ENCODE results near the gene HOXB8. TPM values are rescaled to one million over a fixed set of nuclear protein-coding genes. Genes with fewer than 3 reads are reported as not detected.

Gene HOXB8
- total and polyA plus RNA-seq, 2 donors (not counting 3 experiments of a cell fraction or from before 2014, with no cell fraction given) = 1.7 to 2.4 TPM

GRCh38 chr17:48586355-48587258 is 28.5 kb downstream of the HOXB8 start:
- ChIA-PET CTCF (interaction anchor here (0.9 to 2.3 kb wide), 10 partner anchors 31 to 371 kb away, joined by 3 to 22 read pairs (median 4); no protein-coding TSS in a partner anchor), POLR2A (no interaction called here)
- Histone ChIP-seq H3K4me3 (replicated peaks in 1 of 3; ENCODE audit: insufficient read depth in 1 of 3, low read depth in 1 of 3, low read length in 3 of 3) (peak overlapping the region; percentile 33 to 81 (median 61)), H3K27me3 (ENCODE audit: control insufficient read depth in 2 of 2, insufficient read depth in 2 of 2, low read length in 2 of 2) (no peaks in the 10 kb centered on the region), H2AFZ (ENCODE audit: low read depth, low read length) (peak overlapping the region; percentile 16), H3K79me2 (ENCODE audit: control insufficient read depth, insufficient read depth, low read length) (peaks cover 46% of the 10 kb centered on the region), H3K9me3 (replicated peaks; ENCODE audit: control insufficient read depth, insufficient read depth, low read length) (no peaks in the 10 kb centered on the region), H4K20me1 (replicated peaks; ENCODE audit: control insufficient read depth, extremely low read depth, insufficient read depth, low read length) (no peaks in the 10 kb centered on the region), H3K9me1 (replicated peaks; ENCODE audit: control insufficient read depth, extremely low read depth, insufficient read depth, low read length) (no peaks in the 10 kb centered on the region), H3K27ac (ENCODE audit: insufficient read depth, low read depth, low read length) (peak overlapping the region; percentile 22), H3K36me3 (ENCODE audit: control insufficient read depth in 2 of 2, extremely low read depth in 1 of 2, insufficient read depth in 2 of 2, low read length in 2 of 2) (peaks cover 0 to 8% of the 10 kb centered on the region in 2 experiments), H3K4me1 (ENCODE audit: control insufficient read depth, extremely low read depth, insufficient read depth, low read length) (peaks cover 48% of the 10 kb centered on the region), H3K4me2 (ENCODE audit: insufficient read depth, low read length) (peak overlapping the region; percentile 62), H3K9ac (replicated peaks; ENCODE audit: extremely low read depth, insufficient read depth, low read length) (peak overlapping the region; percentile 57)
- dilution Hi-C loops (cut with MboI; ENCODE audit: extremely low pct_ligation_motif_present, low sequenced_read_pairs) = no loop called here
- FAIRE-seq (no peak), DNase-seq (ENCODE audit: low read depth, low spot score) (peak; percentile 36)
- no TSS peak for BruUV-seq (replicated peaks)
- TF ChIP-seq POLR2AphosphoS5 (IDR thresholded peaks at IDR 0.05; ENCODE audit: insufficient read depth, low read depth, low read length) (no peak), GATA2 (IDR thresholded peaks at IDR 0.05; ENCODE audit: insufficient read depth, insufficient read length, low read depth, low read length) (no peak)
- intact Hi-C loops (cut with micrococcal nuclease) = no loop called here

DNA sequence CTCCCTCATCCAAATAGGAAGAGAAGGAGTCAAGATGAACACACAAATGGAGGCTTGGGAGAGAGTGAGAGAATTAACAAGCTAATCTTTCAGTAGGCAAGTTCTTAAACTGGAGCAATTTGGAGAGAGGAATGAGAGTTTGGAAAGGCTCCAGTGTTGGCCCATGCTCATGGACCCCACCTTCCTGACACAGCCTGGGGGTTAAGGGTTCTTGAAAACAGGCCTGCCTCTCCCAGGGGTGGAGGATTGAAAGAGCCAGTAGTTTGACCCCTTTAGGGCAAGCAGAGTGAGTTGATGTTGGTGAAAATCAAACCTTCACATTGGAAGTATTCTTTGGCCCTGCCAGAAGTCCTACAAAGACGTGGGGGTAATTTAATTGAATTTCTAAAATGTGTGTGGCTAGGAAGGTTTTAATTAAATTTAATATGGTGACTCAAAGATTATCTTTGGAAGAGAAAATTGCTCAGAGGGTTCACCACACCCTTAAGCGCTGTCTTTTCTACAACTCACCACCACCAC is 30.8 kb downstream of the HOXB8 start:
- Histone ChIP-seq H3K79me2 (ENCODE audit: control insufficient read depth, insufficient read depth, low read length) (peaks cover 67% of the 10 kb centered on the region), H3K4me2 (ENCODE audit: insufficient read depth, low read length) (no peak overlapping the region), H3K27ac (ENCODE audit: insufficient read depth, low read depth, low read length) (no peak overlapping the region), H3K4me1 (ENCODE audit: control insufficient read depth, extremely low read depth, insufficient read depth, low read length) (peaks cover 68% of the 10 kb centered on the region), H3K36me3 (ENCODE audit: control insufficient read depth in 2 of 2, extremely low read depth in 1 of 2, insufficient read depth in 2 of 2, low read length in 2 of 2) (no peaks in the 10 kb centered on the region), H4K20me1 (replicated peaks; ENCODE audit: control insufficient read depth, extremely low read depth, insufficient read depth, low read length) (no peaks in the 10 kb centered on the region), H3K27me3 (ENCODE audit: control insufficient read depth in 2 of 2, insufficient read depth in 2 of 2, low read length in 2 of 2) (no peaks in the 10 kb centered on the region), H2AFZ (ENCODE audit: low read depth, low read length) (no peak overlapping the region), H3K9me1 (replicated peaks; ENCODE audit: control insufficient read depth, extremely low read depth, insufficient read depth, low read length) (no peaks in the 10 kb centered on the region), H3K9ac (replicated peaks; ENCODE audit: extremely low read depth, insufficient read depth, low read length) (no peak overlapping the region), H3K9me3 (replicated peaks; ENCODE audit: control insufficient read depth, insufficient read depth, low read length) (no peaks in the 10 kb centered on the region), H3K4me3 (replicated peaks in 1 of 3; ENCODE audit: insufficient read depth in 1 of 3, low read depth in 1 of 3, low read length in 3 of 3) (no peak overlapping the region)
- no peak for FAIRE-seq
- no TSS peak for BruUV-seq (replicated peaks)
- POLR2A ChIA-PET = no interaction called here
- intact Hi-C loops (cut with micrococcal nuclease) = no loop called here
- dilution Hi-C loops (cut with MboI; ENCODE audit: extremely low pct_ligation_motif_present, low sequenced_read_pairs) = no loop called here
- CTCF ChIA-PET = interaction anchor here (1.0 to 2.3 kb wide), 3 partner anchors 91 to 248 kb away, joined by 3 to 11 read pairs (median 3); no protein-coding TSS in a partner anchor
- DNase-seq (ENCODE audit: low read depth, low spot score) = no peak
- TF ChIP-seq FOS (IDR thresholded peaks at IDR 0.05; ENCODE audit: borderline replicate concordance, insufficient read depth, low read length) (no peak), MYC (IDR thresholded peaks at IDR 0.05; ENCODE audit: low read depth, low read length) (no peak), EZH2 (IDR thresholded peaks at IDR 0.05; ENCODE audit: borderline replicate concordance, low read depth, low read length, severe bottlenecking) (no peak), GATA2 (IDR thresholded peaks at IDR 0.05; ENCODE audit: insufficient read depth, insufficient read length, low read depth, low read length) (no peak)
